ENCODE results near the gene ARSG.
A peak's percentile ranks its signal among the peaks of the same experiment; 100 is the strongest.
"Not testable (repeated sequence)": the region's sequence is repeated elsewhere in the genome, so short reads cannot be mapped to it uniquely, and the experiment has no call there.

The ARSG gene

GRCh38 chr17:68290955-68291835, at the start of gene ARSG, which contains the start of gene SLC16A6:
Gene ARSG (plus strand): TSS chr17:68291495. CDS start chr17:68307494, 15,999 bp downstream.
Gene SLC16A6 (minus strand): TSS chr17:68291127. CDS start chr17:68278320, 12,807 bp downstream.
- peak; percentile 73 for DNase-seq (ENCODE audit: low read depth)

- no peak for DNase-seq (ENCODE audit: low read depth)
Measured at GRCh38 chr17:68246271-68247028, 44.8 kb upstream of the ARSG start.

GRCh38 chr17:68247445-68248198, 43.7 kb upstream of the ARSG start, which contains the start of gene AMZ2:
Gene AMZ2 (plus strand): TSS chr17:68248043. CDS start chr17:68250188, 2,145 bp downstream.
- DNase-seq (ENCODE audit: low read depth), result peak; percentile 94

GRCh38 chr17:68248199-68248825, 43.0 kb upstream of the ARSG start:
- DNase-seq (ENCODE audit: low read depth), result no peak

- DNase-seq (ENCODE audit: low read depth), result no peak
Measured at GRCh38 chr17:68248891-68249290, 42.4 kb upstream of the ARSG start.

GRCh38 chr17:68249354-68249765, 41.9 kb upstream of the ARSG start:
- no peak for DNase-seq (ENCODE audit: low read depth)

GRCh38 chr17:68253426-68253825, 37.9 kb upstream of the ARSG start:
- not testable (repeated sequence) for DNase-seq (ENCODE audit: low read depth)

- no peak for DNase-seq (ENCODE audit: low read depth)
Measured at GRCh38 chr17:68255151-68255550, 36.1 kb upstream of the ARSG start.

GRCh38 chr17:68255731-68256538, 35.4 kb upstream of the ARSG start:
- no peak for DNase-seq (ENCODE audit: low read depth)

- not testable (repeated sequence) for DNase-seq (ENCODE audit: low read depth)
Measured at GRCh38 chr17:68256701-68257100, 34.6 kb upstream of the ARSG start.

GRCh38 chr17:68257934-68258333, 33.4 kb upstream of the ARSG start:
- DNase-seq (ENCODE audit: low read depth), result no peak

GRCh38 chr17:68258890-68259647, 32.2 kb upstream of the ARSG start:
- peak; percentile 72 for DNase-seq (ENCODE audit: low read depth)

- DNase-seq (ENCODE audit: low read depth), result not testable (repeated sequence)
Measured at GRCh38 chr17:68259648-68259951, 31.7 kb upstream of the ARSG start.

GRCh38 chr17:68260051-68260762, 31.1 kb upstream of the ARSG start:
- DNase-seq (ENCODE audit: low read depth), result no peak

GRCh38 chr17:68262467-68262866, 28.8 kb upstream of the ARSG start:
- DNase-seq (ENCODE audit: low read depth), result not testable (repeated sequence)

- not testable (repeated sequence) for DNase-seq (ENCODE audit: low read depth)
Measured at GRCh38 chr17:68263101-68263681, 28.1 kb upstream of the ARSG start.

- not testable (repeated sequence) for DNase-seq (ENCODE audit: low read depth)
Measured at GRCh38 chr17:68265833-68266232, 25.5 kb upstream of the ARSG start.

GRCh38 chr17:68273722-68274121, 17.6 kb upstream of the ARSG start:
- no peak for DNase-seq (ENCODE audit: low read depth)

GRCh38 chr17:68276339-68276738, 15.0 kb upstream of the ARSG start:
- not testable (repeated sequence) for DNase-seq (ENCODE audit: low read depth)

Measured in stimulated activated CD4-positive, alpha-beta T cell treated with anti-CD3 and anti-CD28 coated beads, Interleukin-2, amount 100 ng/mL, for 4 hours (primary cell).